Right ventricle myocardium inferior (tissue), 1 donor: Measurements from ENCODE around the gene PLAAT5. TPM values are rescaled to one million over a fixed set of nuclear protein-coding genes. Genes with fewer than 3 reads are reported as not detected.
"Not testable (repeated sequence)": the region's sequence is repeated elsewhere in the genome, so short reads cannot be mapped to it uniquely, and the experiment has no call there.

Experiments
- ATAC-seq: fragments of 200-7000 bp; cut with Tn5 transposase; one replicate; pipeline ENCODE4 v1.9.1; 2020; ENCODE audit warnings: mild to moderate bottlenecking, moderate library complexity
- DNase-seq: peaks from one replicate; pipeline ENCODE4 v3.0.0; 2021; ENCODE audit errors: missing footprints
- intact Hi-C: fragments of 100-400 bp; cut with DNase I; formaldehyde crosslinking; loops from one replicate; pipeline ENCODE4 v1.11.0; 2022
- total RNA-seq: library from RNA; stranded (reverse); fragmentation: NEBNext Ultra II Directional; extraction: Animal tissue kit (Norgen Biotek cat#: 25700); gene quantifications from one replicate; pipeline ENCODE4 v1.2.1, GENCODE V29; 2021
- donor health status: DM: no; HTN: yes; CAD: no; lungs with severe emphysema.

The PLAAT5 gene
- total RNA-seq, 1 donor from 2014 or later: 4.8 TPM

DNA sequence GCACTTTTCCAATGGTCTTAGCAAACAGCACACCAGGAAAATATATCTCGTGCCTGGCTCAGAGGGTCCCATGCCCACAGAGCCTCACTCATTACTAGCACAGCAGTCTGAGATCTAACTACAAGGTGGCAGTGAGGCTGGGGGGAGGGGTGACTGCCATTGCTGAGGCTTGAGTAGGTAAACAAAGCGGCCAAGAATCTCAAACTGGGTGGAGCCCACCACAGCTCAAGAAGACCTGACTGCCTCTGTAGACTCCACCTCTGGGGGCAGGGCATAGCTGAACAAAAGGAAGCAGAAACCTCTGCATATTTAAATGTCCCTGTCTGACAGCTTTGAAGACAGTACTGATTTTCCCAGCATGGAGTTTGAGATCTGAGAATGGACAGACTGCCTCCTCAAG, 60.2 kb downstream of the PLAAT5 start:
- ATAC-seq, DNase-seq, intact Hi-C loops: not testable (repeated sequence)

DNA sequence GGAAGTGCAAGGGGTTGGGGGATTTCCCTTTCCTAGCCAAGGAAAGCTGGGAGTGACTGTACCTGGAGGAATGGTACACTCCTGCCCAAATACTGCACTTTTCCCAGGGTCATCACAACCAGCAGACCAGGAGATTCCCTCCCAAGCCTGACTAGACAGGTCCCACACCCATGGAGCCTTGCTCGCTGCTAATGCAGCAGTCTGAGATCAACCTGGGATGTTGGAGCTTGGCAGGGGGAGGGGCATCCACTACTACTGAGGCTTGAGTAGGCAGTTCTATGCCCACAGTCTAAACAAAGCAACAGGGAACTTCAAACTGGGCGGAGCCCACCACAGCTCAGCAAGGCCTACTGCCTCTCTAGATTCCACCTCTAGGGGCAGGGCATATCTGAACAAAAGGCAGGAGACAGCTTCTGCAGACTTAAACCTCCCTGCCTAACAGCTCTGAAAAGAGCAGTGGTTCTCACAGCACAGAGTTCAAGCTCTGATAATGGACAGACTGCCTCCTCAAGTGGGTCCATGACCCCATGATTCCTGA, 62.9 kb downstream of the PLAAT5 start:
- no peak for ATAC-seq
- intact Hi-C loops: no loop called here
- no peak for DNase-seq

DNA sequence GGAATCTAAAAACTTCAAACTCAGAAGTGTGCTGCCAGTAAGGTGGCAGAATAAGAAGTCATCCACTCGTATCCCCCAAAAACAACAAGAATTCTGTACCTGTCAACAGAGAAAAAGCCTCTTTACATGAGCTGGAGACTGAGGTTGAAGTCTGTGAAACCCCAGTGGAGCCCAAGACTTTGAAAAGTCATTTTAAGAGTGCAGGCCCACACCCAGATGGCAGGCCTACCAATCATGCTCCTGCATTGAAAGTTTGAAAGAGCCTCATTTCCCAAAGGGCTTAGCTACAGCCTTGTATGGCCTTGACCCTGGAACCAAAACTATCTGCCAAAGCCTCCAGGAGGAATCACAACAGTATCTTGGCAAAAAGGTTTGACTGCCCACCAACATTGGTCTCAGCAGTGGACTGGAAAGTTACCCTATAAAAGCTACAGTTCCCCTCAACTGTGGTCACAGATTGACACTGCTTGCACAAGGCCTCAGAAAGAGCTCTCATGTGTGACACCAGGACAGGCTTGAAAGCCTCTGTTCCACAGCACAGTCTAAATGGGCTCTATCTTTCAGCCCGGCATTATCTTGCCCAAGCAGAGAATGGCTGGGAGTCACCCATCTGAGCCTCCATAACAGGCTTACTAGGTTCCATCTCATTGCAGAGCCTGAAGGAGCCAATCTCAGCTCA, 73.7 kb downstream of the PLAAT5 start:
- intact Hi-C loops: no loop called here
- DNase-seq (no peak), ATAC-seq (no peak)

Other genes with a start within 250 kb of the PLAAT5 start
- not detected for gene SLC22A25, start 247.6 kb downstream of the PLAAT5 start, total RNA-seq
- gene SLC22A9, start 121.4 kb downstream of the PLAAT5 start, total RNA-seq: not detected
- 2.6 TPM for gene LGALS12, start 14.9 kb upstream of the PLAAT5 start, total RNA-seq
- gene PLAAT4, start 45.6 kb upstream of the PLAAT5 start, total RNA-seq: 36.1 TPM
- 0.92 TPM for gene PLAAT2, start 72.2 kb upstream of the PLAAT5 start, total RNA-seq
- gene PLAAT3, start 123.3 kb upstream of the PLAAT5 start, total RNA-seq: 200 TPM
- 15.4 TPM for gene ATL3, start 180.2 kb upstream of the PLAAT5 start, total RNA-seq
- gene RTN3, start 190.3 kb upstream of the PLAAT5 start, total RNA-seq: 52.4 TPM